Endodermal cell (in vitro differentiated cells): ENCODE results near the gene SDE2. TPM values are rescaled to one million over a fixed set of nuclear protein-coding genes. Genes with fewer than 3 reads are reported as not detected.

Experiments used
- DNase-seq: peaks from one replicate; pipeline ENCODE4 v3.0.0-alpha.2; 2017
- H3K27ac ChIP-seq: 2 replicates; pipeline ENCODE4 v1.5.1; 2013; ENCODE audit warnings: mild to moderate bottlenecking, low read depth, low read length, moderate library complexity
- H3K27me3 ChIP-seq: 2 replicates; pipeline ENCODE4 v1.6.1; 2013; ENCODE audit warnings: mild to moderate bottlenecking, low read length, moderate library complexity; ENCODE audit not compliant: insufficient read depth, control insufficient read depth, poor library complexity, severe bottlenecking
- H3K36me3 ChIP-seq: 2 replicates; pipeline ENCODE4 v1.7.0; 2013; ENCODE audit warnings: mild to moderate bottlenecking, low read length, moderate library complexity; ENCODE audit not compliant: control insufficient read depth, insufficient read depth
- H3K4me1 ChIP-seq: one replicate; pipeline ENCODE4 v1.7.0; 2013; ENCODE audit warnings: low read length; ENCODE audit not compliant: control insufficient read depth, insufficient read depth
- H3K4me3 ChIP-seq: 2 replicates; pipeline ENCODE4 v1.5.1; 2013; ENCODE audit warnings: mild to moderate bottlenecking, low read length, moderate library complexity
- H3K9ac ChIP-seq: 2 replicates; pipeline ENCODE4 v1.6.1; 2013; ENCODE audit warnings: mild to moderate bottlenecking, low read length, moderate library complexity; ENCODE audit not compliant: poor library complexity, severe bottlenecking; ENCODE audit errors: extremely low read depth
- H3K9me3 ChIP-seq: 2 replicates; pipeline ENCODE4 v1.6.1; 2013; ENCODE audit warnings: mild to moderate bottlenecking, low read length, moderate library complexity; ENCODE audit not compliant: control insufficient read depth
- H3K27ac Mint-ChIP-seq: 2 replicates; pipeline ENCODE4 v1.8.0; 2020; ENCODE audit warnings: mixed read lengths
- H3K27me3 Mint-ChIP-seq: 2 replicates; pipeline ENCODE4 v1.8.0; 2021; ENCODE audit warnings: mild to moderate bottlenecking, mixed read lengths; ENCODE audit not compliant: insufficient read depth
- H3K36me3 Mint-ChIP-seq: 2 replicates; pipeline ENCODE4 v1.8.0; 2020; ENCODE audit warnings: low read depth, mixed read lengths
- H3K4me1 Mint-ChIP-seq: 2 replicates; pipeline ENCODE4 v1.8.0; 2020; ENCODE audit warnings: mixed read lengths
- H3K4me3 Mint-ChIP-seq: 2 replicates; pipeline ENCODE4 v1.8.0; 2020; ENCODE audit warnings: mild to moderate bottlenecking, moderate library complexity, mixed read lengths
- H3K9me3 Mint-ChIP-seq: 2 replicates; pipeline ENCODE4 v1.8.0; 2020; ENCODE audit warnings: mild to moderate bottlenecking, mixed read lengths
- CTCF ChIP-seq: fragments of 200-600 bp; sonication (generic); conservative IDR thresholded peaks from 2 replicates; pipeline ENCODE4 v1.5.0; 2021; ENCODE audit warnings: antibody characterized with exemption, mild to moderate bottlenecking
- WGBS, 2 experiments: methylation state at CpG; one replicate each; pipeline versions ENCODE4 v1.1.5 to v1.1.7; 2013; ENCODE audit warnings: missing lambda C conversion rate in 2 of 2, mixed read lengths in 1 of 2; ENCODE audit not compliant: insufficient coverage in 1 of 2, insufficient read length in 1 of 2; 5-methylcytosine and 5-hydroxymethylcytosine counted together
- total RNA-seq, 2 donors: library from RNA; stranded (reverse); fragmentation: NEBNext Ultra II Directional in 1 of 2; extraction: Animal tissue kit (Norgen Biotek cat#: 25700) in 1 of 2; gene quantifications; 2 replicates in 1 of 2; 3 replicates in 1 of 2; pipeline ENCODE4 v1.2.1, GENCODE V29; 2021

The SDE2 gene
- total RNA-seq, 2 donors from 2014 or later: 19.0 to 21.6 TPM

- H3K27ac ChIP-seq: no peak overlapping the region
These were observed 34.8 kb upstream of the SDE2 start for GRCh38 chr1:226033991-226034390.

GRCh38 chr1:226033582-226033981, 34.4 kb upstream of the SDE2 start:
- Mint-ChIP-seq H3K36me3 (no peaks in the 10 kb centered on the region), H3K27ac (no peak overlapping the region), H3K4me1 (no peaks in the 10 kb centered on the region), H3K9me3 (no peaks in the 10 kb centered on the region), H3K27me3 (no peaks in the 10 kb centered on the region), H3K4me3 (no peak overlapping the region)
- H3K4me1 ChIP-seq: no peaks in the 10 kb centered on the region
- no peaks in the 10 kb centered on the region for H3K36me3 ChIP-seq
- H3K4me3 ChIP-seq: no peak overlapping the region
- no peaks in the 10 kb centered on the region for H3K27me3 ChIP-seq
- H3K9me3 ChIP-seq: no peaks in the 10 kb centered on the region
- 90% methylated on average over 4 of the region's 4 CpGs; no CpG with 5 or more reads in 1 of the 2 experiments for WGBS, 2 experiments
- H3K27ac ChIP-seq: no peak overlapping the region
- no peak for DNase-seq
- no peak for TF ChIP-seq CTCF
- H3K9ac ChIP-seq: no peak overlapping the region

More at GRCh38 chr1:226033991-226034390, 34.8 kb upstream of the SDE2 start:
- Histone ChIP-seq H3K27me3 (no peaks in the 10 kb centered on the region), H3K9me3 (no peaks in the 10 kb centered on the region), H3K9ac (no peak overlapping the region), H3K36me3 (no peaks in the 10 kb centered on the region), H3K4me1 (no peaks in the 10 kb centered on the region), H3K4me3 (no peak overlapping the region)
- TF ChIP-seq CTCF: no peak
- H3K4me1 Mint-ChIP-seq: no peaks in the 10 kb centered on the region
- no peaks in the 10 kb centered on the region for H3K9me3 Mint-ChIP-seq
- no peaks in the 10 kb centered on the region for H3K36me3 Mint-ChIP-seq
- no peak overlapping the region for H3K27ac Mint-ChIP-seq
- H3K27me3 Mint-ChIP-seq: no peaks in the 10 kb centered on the region
- no peak for DNase-seq
- no peak overlapping the region for H3K4me3 Mint-ChIP-seq

GRCh38 chr1:226029568-226030225, 30.6 kb upstream of the SDE2 start:
- H3K36me3 ChIP-seq: no peaks in the 10 kb centered on the region
- H3K4me3 Mint-ChIP-seq: no peak overlapping the region
- no peak overlapping the region for H3K27ac Mint-ChIP-seq
- H3K9me3 Mint-ChIP-seq: no peaks in the 10 kb centered on the region
- H3K27me3 Mint-ChIP-seq: no peaks in the 10 kb centered on the region
- no peaks in the 10 kb centered on the region for H3K4me1 Mint-ChIP-seq
- no peaks in the 10 kb centered on the region for H3K36me3 Mint-ChIP-seq
- no peak overlapping the region for H3K27ac ChIP-seq
- H3K27me3 ChIP-seq: no peaks in the 10 kb centered on the region
- no peak for DNase-seq
- H3K9me3 ChIP-seq: no peaks in the 10 kb centered on the region
- no peak for TF ChIP-seq CTCF
- 93 to 100% methylated on average over 3 to 7 of the region's 7 CpGs for WGBS, 2 experiments
- H3K4me1 ChIP-seq: no peaks in the 10 kb centered on the region
- no peak overlapping the region for H3K4me3 ChIP-seq
- no peak overlapping the region for H3K9ac ChIP-seq
